ENCODE results near the gene RIMS4.

Gene RIMS4

DNA sequence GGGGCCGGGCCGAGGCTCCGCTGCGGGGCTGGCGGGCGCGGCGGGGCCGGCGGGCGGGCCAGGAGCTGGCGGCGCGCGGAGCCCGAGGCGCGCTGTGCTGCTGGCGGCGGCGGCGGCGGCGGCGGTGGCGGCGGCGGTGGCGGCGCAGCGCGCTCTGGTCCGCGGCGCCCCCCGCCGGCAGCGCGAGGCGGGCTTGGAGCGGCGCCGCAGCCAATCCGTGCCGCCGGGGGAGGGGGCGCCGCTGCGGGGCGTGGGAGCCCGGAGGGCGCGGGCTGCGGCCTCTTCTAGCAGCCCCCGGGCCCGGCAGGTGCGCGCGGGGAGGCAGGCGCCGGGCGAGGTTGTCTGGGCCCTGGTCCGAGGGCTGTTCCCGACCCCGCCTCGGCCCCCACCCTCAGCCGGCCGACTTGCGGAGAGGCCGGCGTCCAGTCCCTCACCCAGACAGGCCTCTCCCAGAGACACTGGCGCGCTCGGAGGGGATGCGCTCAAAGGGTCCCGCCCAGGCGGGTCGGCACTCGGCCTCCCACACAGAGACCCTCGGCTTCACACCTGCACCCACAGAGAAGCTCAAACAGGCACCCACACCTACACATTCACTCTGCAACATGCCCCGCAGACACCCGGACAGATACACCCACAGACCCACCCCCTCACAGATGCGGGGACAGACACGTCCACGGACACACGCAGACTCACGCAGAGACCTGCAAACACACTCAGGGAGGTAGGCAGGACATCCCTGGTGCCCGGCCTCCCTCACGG, at the start of gene RIMS4:
Gene RIMS4 (minus strand): TSS at position 156 of the 759 bp plus-strand sequence. CDS start 275 bp downstream, outside the sequence.
- TF ChIP-seq GATA3 (IDR thresholded peaks at IDR 0.05; ENCODE audit: low read depth, low read length), result no peak
- TF ChIP-seq GATA2 (IDR thresholded peaks at IDR 0.05; ENCODE audit: low read depth, low read length), result no peak

DNA sequence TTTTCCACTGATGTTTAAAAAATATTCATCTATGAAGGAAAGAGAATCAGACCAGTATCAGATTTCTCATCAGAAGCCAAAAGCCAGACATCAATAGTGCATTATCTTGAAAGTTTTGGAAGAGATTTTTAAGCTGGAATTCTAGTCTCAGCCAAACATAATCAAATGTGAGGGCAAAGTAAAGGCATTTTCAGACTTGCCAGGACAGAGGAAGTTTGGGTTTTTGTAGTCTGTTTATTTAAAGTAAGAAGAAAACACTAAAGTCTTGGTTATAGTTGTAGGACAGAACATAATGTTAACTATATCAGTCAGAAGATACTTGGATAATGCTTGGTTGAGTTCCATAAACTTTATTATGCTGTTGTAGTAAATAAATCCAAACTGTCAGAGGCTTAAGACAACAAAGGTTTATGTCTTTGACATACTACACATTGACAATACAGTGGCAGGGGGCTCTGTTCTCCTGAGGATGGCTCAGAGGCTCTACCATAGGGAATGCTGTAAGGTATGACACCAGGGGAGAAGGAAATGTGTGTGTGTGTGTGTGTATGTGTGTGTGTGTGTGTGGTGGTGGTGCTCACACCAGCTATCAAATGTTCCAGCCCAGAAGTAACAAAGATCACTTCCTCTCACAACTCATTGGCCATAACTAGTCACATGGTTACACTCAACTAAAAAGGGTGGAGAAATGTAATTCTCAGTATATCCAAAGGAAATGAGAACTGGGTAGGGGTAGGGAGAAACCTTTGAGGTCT, 48.4 kb upstream of the RIMS4 start:
- TF ChIP-seq GATA2 (IDR thresholded peaks at IDR 0.05; ENCODE audit: low read depth, low read length) (no peak), GATA3 (IDR thresholded peaks at IDR 0.05; ENCODE audit: low read depth, low read length) (no peak)

DNA sequence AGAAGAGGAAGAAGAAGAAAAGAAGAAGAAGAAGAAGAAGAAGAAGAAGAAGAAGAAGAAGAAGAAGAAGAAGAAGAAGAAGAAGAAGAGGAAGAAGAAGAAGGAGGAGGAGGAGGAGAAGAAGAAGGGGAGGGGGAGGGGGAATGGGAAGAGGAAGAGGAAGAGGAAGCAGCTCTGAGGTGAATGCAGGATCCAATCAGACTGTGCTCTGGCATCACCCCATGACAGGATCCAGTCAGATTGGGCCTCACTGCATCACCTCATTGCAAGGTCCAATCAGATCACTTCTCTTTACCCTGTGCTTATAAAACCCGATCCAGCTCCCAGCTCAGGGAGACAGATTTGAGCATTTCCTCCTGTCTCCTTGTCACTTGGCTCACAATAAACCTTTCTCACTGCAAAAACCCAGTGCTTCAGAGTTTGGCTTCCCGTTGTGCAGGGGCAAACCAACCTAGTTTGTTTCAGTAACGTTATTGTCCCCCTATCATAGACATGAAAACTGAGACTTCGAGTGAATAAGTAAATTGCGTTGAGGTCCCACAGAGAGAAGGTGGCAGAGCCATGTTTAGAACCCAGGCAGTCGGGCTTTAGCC, 46.6 kb upstream of the RIMS4 start:
- TF ChIP-seq GATA2 (IDR thresholded peaks at IDR 0.05; ENCODE audit: low read depth, low read length) (no peak), GATA3 (IDR thresholded peaks at IDR 0.05; ENCODE audit: low read depth, low read length) (no peak)

DNA sequence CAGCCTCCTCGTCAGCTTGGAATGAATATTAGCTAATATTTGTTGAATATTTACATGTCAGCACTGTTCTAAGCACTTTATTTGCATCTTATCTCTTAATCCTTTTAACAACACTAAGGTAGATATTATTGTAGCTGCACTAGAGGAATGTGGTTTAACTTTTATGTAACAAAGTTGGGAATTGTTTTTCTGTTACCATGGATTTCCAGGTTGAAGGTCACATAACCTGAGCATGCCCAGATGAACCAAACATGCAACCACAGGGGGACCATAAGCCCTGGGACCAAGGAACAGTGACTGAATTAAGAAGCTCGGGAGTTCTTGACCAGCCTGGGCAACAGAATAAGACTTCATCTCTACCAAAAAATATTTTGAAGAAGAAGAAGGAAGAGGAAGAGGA, 46.1 kb upstream of the RIMS4 start:
- TF ChIP-seq GATA3 (IDR thresholded peaks at IDR 0.05; ENCODE audit: low read depth, low read length), result no peak
- no peak for TF ChIP-seq GATA2 (IDR thresholded peaks at IDR 0.05; ENCODE audit: low read depth, low read length)

DNA sequence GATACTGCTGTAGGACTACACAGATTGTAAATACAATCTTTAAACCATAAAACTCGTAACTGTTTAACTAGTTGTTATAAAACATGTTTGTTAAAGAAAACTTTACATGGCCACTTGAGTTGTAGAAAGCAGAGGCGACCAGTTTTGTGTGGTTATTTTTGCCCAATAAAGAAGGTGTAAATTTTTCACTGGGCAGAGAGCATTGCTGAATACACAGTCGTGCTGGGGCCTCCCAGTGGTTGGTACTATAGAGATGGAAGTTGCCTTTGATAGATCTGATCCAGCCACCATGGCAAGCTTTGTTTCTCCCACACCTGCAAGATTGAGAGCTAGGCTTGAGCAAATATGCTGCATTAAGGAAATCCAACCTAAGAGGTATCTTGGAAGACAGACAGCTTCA, 41.2 kb upstream of the RIMS4 start:
- TF ChIP-seq GATA3 (IDR thresholded peaks at IDR 0.05; ENCODE audit: low read depth, low read length), result no peak
- TF ChIP-seq GATA2 (IDR thresholded peaks at IDR 0.05; ENCODE audit: low read depth, low read length), result no peak

DNA sequence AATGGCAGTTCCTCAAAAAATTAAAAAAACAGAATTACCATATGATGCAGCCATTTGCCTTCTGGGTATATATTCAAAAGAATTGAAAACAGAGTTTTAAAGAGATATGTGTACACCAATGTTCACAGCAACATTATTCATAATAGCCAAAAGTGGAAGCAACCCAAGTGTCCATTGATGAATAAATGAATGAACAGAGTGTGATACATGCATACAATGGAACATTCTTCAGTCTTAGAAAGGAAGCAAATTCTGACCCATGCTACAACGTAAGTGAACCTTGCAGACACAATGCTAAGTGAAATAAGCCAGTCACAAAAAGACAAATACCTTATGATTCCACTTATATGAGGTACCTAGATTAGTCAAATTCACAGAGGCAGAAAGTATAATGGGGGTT, 40.5 kb upstream of the RIMS4 start:
- no peak for TF ChIP-seq GATA2 (IDR thresholded peaks at IDR 0.05; ENCODE audit: low read depth, low read length)
- TF ChIP-seq GATA3 (IDR thresholded peaks at IDR 0.05; ENCODE audit: low read depth, low read length), result no peak

DNA sequence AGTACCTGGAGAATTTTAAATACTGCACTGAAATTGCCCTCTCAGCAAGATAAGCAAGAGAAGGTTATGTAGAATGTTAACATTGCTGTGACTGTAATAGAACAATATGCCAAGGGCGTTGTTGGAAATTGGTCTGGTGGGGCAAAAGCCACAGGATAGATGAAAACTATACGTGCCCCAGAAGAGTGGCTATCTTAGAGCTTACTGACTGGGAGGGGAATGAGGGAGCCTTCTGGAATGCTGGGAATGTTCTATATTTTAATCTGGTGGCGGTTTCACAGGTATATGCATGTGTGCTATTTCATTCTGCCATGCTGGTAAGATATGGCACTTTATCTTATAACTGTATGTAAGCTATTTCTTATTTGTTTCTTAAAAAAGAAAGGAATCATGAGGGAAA, 39.9 kb upstream of the RIMS4 start:
- no peak for TF ChIP-seq GATA3 (IDR thresholded peaks at IDR 0.05; ENCODE audit: low read depth, low read length)
- TF ChIP-seq GATA2 (IDR thresholded peaks at IDR 0.05; ENCODE audit: low read depth, low read length), result no peak

DNA sequence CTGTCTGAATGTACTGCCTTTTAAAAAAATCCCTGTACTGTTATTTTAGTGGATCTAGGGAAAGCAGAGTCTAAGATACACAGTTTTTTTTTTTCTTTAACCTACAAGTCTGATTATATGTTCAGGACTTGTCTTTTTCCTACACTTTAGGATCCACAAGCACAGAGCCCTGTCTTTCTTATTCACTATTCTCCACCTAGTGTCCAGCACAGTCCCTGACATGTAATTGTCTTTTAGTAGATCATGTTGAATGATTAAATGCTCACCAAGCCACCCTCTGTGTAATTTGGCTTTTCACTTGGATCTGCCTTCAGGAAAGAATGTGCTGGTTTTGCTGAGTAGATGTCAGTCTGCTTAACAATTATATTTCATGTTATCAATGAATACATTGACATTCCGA, 39.4 kb upstream of the RIMS4 start:
- TF ChIP-seq GATA3 (IDR thresholded peaks at IDR 0.05; ENCODE audit: low read depth, low read length) (no peak), GATA2 (IDR thresholded peaks at IDR 0.05; ENCODE audit: low read depth, low read length) (no peak)

DNA sequence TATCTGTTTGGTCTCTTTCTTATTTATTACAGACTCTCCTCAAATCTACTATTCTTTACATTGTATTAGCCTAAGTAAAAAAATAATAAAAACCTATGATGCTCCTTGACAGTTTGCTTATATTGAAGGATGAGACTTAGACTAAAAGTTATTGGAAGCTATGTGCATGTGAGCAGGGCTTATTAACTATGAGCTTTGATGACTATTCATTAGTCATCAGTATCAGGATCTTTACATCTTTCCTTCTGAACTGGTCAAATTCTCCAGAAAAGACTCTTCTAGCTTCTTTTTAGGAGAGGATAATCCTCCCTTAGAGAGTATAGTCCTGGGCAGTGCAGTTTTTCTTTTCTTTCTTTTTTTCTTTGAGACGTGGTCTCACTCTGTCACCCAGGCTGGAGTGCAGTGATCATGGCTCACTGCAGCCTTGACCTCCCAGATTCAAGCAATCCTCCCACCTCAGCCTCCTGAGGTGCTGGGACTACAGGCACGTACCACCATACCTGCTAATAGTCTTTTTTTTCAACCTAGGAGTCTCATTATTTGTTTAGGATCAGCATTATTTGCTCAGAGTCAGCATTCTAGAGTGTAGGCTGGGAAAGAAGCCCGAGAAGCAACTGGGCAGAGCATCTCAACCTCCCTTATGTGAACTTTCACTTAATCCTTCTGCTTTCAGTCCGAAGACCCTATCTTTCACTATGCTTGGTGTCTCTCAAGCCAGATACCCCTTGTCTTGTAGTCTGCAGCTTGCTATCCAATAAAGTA, 38.1 kb upstream of the RIMS4 start:
- TF ChIP-seq GATA3 (IDR thresholded peaks at IDR 0.05; ENCODE audit: low read depth, low read length) (no peak), GATA2 (IDR thresholded peaks at IDR 0.05; ENCODE audit: low read depth, low read length) (no peak)

DNA sequence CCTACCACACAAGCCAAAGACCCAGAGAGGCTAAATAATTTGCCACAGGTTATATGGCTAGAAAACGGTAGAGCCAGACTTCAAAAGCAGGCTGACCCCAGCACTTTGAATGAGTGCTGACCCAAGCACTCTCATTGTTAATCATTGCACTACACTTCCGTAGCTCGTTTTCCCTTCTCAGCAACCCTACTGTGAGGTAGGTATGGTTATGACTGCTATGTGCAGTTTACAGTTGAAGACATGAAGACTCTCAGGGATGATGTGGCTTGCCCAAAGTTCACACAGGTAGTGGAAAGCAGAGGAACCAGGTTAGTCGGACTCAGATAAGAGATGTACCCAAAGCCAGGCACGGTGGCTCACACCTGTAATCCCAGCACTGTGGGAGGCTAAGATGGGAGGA, 33.5 kb upstream of the RIMS4 start:
- TF ChIP-seq GATA2 (IDR thresholded peaks at IDR 0.05; ENCODE audit: low read depth, low read length) (no peak), GATA3 (IDR thresholded peaks at IDR 0.05; ENCODE audit: low read depth, low read length) (no peak)

DNA sequence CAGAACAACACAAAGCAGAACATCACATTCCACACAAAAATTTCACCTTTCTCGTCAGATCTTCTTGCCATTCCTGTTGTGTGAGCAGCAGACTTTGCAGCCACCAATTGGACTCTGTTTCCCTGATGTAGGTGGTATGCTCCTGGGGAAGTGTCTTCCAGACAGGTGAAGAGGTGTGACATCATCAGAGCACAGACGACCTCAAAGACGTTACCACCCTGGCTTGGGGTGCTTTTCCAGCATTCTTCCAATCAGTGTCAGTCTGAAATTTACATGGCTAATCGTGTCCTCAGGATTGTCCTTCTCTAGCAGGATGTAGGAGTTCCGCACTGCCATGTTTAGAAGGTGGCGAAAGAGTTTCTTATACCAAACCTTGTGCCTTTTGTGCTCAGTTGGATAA, 31.6 kb upstream of the RIMS4 start:
- no peak for TF ChIP-seq GATA3 (IDR thresholded peaks at IDR 0.05; ENCODE audit: low read depth, low read length)
- no peak for TF ChIP-seq GATA2 (IDR thresholded peaks at IDR 0.05; ENCODE audit: low read depth, low read length)

DNA sequence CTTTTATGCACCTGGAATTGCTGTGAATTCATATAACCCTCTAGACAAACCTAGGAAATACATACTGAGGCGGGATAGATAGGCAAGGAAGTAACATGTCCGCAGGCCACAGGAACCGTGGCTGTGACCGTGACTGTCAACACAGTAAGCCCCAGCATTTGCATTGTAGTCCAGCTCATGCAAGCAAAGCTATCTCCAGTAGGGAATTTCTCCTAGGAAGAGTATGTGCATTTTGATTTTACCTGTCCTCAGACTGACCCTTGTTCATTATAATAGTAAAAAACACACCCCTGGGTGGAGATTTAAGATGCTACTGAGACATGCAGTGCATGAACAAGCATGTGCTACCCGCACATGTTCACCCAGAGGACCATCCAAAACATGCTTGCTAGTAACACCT, 30.5 kb upstream of the RIMS4 start:
- no peak for TF ChIP-seq GATA2 (IDR thresholded peaks at IDR 0.05; ENCODE audit: low read depth, low read length)
- no peak for TF ChIP-seq GATA3 (IDR thresholded peaks at IDR 0.05; ENCODE audit: low read depth, low read length)

DNA sequence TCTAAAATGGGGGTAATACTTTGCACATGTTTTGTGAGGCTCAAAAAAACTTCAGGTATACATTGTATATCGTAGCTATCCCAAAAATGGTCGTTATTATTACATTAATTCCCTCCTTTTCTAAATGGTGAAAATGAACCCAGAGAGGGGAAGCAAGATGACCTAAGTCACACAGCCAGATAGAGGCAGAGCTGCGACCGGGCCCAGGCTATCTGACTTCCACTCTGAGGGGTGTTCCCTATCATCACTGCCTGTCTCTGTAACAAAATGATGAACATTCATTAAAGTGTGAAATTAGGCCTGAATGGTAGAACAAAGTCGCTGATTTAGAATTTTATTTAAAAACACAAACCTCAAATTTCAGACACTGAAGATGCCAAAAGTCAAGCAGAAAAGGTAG, 29.1 kb upstream of the RIMS4 start:
- no peak for TF ChIP-seq GATA3 (IDR thresholded peaks at IDR 0.05; ENCODE audit: low read depth, low read length)
- TF ChIP-seq GATA2 (IDR thresholded peaks at IDR 0.05; ENCODE audit: low read depth, low read length), result no peak

DNA sequence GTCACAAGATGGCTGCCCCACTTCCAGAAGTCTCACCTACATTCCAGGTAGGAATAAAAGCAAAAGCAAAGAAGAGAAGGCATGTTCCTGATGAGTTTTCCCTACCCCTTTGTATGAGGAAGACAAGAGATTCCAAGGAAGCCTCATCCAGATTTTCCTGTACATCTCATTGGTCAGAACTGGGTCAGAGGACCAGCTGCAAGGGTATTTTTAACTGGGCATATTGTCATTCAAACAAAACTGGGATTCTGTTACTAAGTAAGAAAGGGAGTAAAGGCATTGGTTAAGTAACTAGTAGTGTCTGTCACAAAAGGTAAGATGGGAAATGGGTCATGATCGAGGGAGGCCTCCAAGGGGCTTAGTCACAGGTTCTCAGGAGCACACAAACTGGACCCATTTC, 28.2 kb upstream of the RIMS4 start:
- TF ChIP-seq GATA2 (IDR thresholded peaks at IDR 0.05; ENCODE audit: low read depth, low read length) (no peak), GATA3 (IDR thresholded peaks at IDR 0.05; ENCODE audit: low read depth, low read length) (no peak)

All from SH-SY5Y (cell line).